Epithelial cell of esophagus (primary cell): ENCODE data around the gene CACNA1F.

Source experiments
- DNase-seq: peaks from one replicate; pipeline ENCODE4 v3.0.0; 2010; ENCODE audit warnings: low read depth
- H3K4me3 ChIP-seq: 2 replicates; pipeline ENCODE4 v1.5.1; 2011; ENCODE audit warnings: mild to moderate bottlenecking, low read length, control low read depth
- TF ChIP-seq, protein P1 (sequence below): IDR thresholded peaks from 2 replicates; pipeline ENCODE4 v1.5.1; 2011; ENCODE audit warnings: low read depth, mild to moderate bottlenecking, low read length, control low read depth, inconsistent platforms; ENCODE audit not compliant: insufficient read depth; ENCODE audit errors: missing control alignments

Gene CACNA1F

GRCh38 chrX:49210406-49210805, 22.7 kb downstream of the CACNA1F start:
- TF ChIP-seq, protein P1, sequence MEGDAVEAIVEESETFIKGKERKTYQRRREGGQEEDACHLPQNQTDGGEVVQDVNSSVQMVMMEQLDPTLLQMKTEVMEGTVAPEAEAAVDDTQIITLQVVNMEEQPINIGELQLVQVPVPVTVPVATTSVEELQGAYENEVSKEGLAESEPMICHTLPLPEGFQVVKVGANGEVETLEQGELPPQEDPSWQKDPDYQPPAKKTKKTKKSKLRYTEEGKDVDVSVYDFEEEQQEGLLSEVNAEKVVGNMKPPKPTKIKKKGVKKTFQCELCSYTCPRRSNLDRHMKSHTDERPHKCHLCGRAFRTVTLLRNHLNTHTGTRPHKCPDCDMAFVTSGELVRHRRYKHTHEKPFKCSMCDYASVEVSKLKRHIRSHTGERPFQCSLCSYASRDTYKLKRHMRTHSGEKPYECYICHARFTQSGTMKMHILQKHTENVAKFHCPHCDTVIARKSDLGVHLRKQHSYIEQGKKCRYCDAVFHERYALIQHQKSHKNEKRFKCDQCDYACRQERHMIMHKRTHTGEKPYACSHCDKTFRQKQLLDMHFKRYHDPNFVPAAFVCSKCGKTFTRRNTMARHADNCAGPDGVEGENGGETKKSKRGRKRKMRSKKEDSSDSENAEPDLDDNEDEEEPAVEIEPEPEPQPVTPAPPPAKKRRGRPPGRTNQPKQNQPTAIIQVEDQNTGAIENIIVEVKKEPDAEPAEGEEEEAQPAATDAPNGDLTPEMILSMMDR = no peak
- no peak for DNase-seq
- H3K4me3 ChIP-seq = no peak overlapping the region

GRCh38 chrX:49209434-49210251, 23.5 kb downstream of the CACNA1F start:
- DNase-seq = no peak
- TF ChIP-seq, protein P1 = no peak
- H3K4me3 ChIP-seq = no peak overlapping the region

DNA sequence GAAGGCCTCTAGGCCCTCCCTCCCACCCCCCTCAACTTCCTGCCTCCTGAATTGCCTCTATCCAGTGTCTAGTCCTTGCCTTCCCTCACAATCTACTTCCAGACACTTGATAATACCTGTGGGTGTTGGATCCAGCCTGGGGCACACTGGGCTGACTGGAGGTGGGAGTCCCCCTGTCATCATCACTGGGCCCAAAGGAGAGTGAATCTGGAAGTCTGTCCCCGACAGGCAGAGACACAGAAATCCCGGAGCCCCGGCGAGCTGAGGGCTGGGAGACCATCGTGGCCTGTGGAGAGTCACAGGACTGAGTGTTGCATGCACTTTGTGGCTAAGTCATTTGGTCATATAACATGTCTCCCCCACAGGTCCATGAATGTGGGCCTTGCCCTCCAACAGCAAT, 24.7 kb downstream of the CACNA1F start:
- H3K4me3 ChIP-seq = no peak overlapping the region
- DNase-seq = no peak
- TF ChIP-seq, protein P1 = no peak

DNA sequence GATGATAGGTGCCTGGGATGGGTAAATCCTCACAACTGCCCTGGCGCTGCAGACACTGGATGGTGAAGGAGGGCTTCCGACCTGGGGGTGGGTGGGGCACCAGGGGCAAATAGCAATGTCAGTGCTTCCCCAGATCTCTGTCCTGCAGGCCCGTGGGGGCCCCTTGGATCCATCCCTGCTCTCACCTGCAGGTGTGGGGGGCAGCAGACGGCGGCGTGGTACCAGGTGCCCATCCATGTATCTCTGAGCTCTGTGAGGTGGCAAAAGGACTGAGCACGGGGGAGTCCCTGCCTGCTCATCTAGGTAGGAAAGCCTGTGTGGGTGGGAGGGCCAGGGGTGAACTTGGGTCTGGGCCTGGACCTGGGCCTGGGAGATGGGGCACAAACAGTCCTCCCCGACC, 26.6 kb downstream of the CACNA1F start:
- TF ChIP-seq, protein P1 = no peak
- H3K4me3 ChIP-seq = no peak overlapping the region
- no peak for DNase-seq

DNA sequence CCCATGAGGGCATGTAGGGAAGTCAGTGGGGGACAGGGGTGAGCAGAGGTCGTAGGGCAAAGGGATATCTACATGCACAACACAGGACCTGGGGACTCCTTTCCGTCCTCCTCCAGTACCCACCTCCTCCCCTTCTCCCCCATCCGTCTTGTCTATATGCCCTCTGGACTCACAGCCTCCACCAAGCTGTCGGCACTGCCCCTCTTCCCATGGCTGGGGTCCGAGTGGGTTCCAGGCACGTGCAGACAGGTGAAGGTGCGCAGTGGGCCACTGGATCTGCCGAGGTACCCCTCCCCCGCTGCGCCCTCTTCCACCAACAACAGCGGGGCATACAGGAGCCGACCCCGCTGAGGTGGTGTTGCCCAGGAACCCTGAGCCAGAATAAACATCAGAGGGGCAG, 27.7 kb downstream of the CACNA1F start:
- H3K4me3 ChIP-seq = no peak overlapping the region
- DNase-seq = no peak
- TF ChIP-seq, protein P1 = no peak

GRCh38 chrX:49204709-49205108, 28.4 kb downstream of the CACNA1F start:
- no peak for DNase-seq
- H3K4me3 ChIP-seq = no peak overlapping the region
- TF ChIP-seq, protein P1 = no peak

DNA sequence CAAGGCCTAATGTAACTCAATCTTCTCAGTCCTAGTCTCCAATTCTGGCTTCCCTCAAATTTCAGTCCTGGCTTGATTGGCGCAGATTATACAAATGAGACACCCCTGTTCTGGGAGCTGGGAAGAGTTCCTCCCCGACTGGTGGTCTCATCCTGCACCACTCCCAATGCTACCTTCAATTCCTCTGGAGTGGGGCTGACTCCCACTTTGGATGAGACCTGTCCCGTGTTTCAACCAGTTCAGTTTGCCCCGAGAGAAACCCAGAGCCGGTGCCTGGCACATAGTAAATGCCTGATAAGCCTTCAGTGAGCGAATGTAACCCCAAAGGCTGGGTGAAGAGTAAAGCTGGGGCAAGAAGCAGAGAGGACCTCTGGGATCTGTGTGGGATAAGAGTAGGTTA, 29.1 kb downstream of the CACNA1F start:
- H3K4me3 ChIP-seq = no peak overlapping the region
- TF ChIP-seq, protein P1 = no peak
- no peak for DNase-seq
